OCI-LY1 (cell line): ENCODE results near the gene SLC22A3.

ENCODE experiments used
- H2AFZ ChIP-seq: fragments of 200-600 bp; sonication (generic), shearing (Covaris generic); 2 replicates; pipeline ENCODE4 v1.6.0; 2014; ENCODE audit warnings: antibody characterized with exemption, mild to moderate bottlenecking, low read length
- H3F3A ChIP-seq: fragments of 200-600 bp; sonication (generic), shearing (Covaris generic); 2 replicates; pipeline ENCODE4 v1.6.0; 2014; ENCODE audit warnings: mild to moderate bottlenecking, antibody characterized with exemption, low read length, moderate library complexity; ENCODE audit not compliant: insufficient read depth
- H3K27ac ChIP-seq: fragments of 200-600 bp; sonication (generic); 2 replicates; pipeline ENCODE4 v1.5.1; 2014; ENCODE audit warnings: low read length, mixed run types, mild to moderate bottlenecking, low read depth; ENCODE audit not compliant: poor library complexity, severe bottlenecking
- H3K27me3 ChIP-seq: fragments of 200-600 bp; sonication (generic); 2 replicates; pipeline ENCODE4 v1.6.0; 2014; ENCODE audit warnings: antibody characterized with exemption, mild to moderate bottlenecking, low read length, moderate library complexity; ENCODE audit not compliant: insufficient read depth
- H3K36me3 ChIP-seq: fragments of 200-600 bp; sonication (generic); 2 replicates; pipeline ENCODE4 v1.6.1; 2014; ENCODE audit warnings: mild to moderate bottlenecking, antibody characterized with exemption, low read length, moderate library complexity, mixed read lengths; ENCODE audit not compliant: insufficient read depth
- H3K4me1 ChIP-seq: fragments of 200-600 bp; sonication (generic); 2 replicates; pipeline ENCODE4 v1.5.1; 2014; ENCODE audit warnings: mild to moderate bottlenecking, low read length, moderate library complexity; ENCODE audit not compliant: insufficient read depth, severe bottlenecking
- H3K4me2 ChIP-seq: fragments of 200-600 bp; sonication (generic), shearing (Covaris generic); 2 replicates; pipeline ENCODE4 v1.6.1; 2014; ENCODE audit warnings: low read length
- H3K4me3 ChIP-seq: fragments of 200-600 bp; sonication (generic); 2 replicates; pipeline ENCODE4 v1.5.1; 2014; ENCODE audit warnings: low read length, low read depth, mild to moderate bottlenecking, mixed read lengths; ENCODE audit not compliant: poor library complexity, severe bottlenecking
- H3K79me2 ChIP-seq: fragments of 200-600 bp; shearing (Covaris generic); 2 replicates; pipeline ENCODE4 v1.6.1; 2016; ENCODE audit warnings: mixed run types, low read length, mixed read lengths; ENCODE audit not compliant: insufficient read depth
- H3K9ac ChIP-seq: fragments of 200-600 bp; sonication (generic), shearing (Covaris generic); 2 replicates; pipeline ENCODE4 v1.6.1; 2014; ENCODE audit warnings: mild to moderate bottlenecking, low read length, mixed read lengths
- H3K9me2 ChIP-seq: fragments of 200-600 bp; sonication (generic), shearing (Covaris generic); 2 replicates; pipeline ENCODE4 v1.6.1; 2014; ENCODE audit warnings: low read depth, mild to moderate bottlenecking, low read length, mixed read lengths
- H3K9me3 ChIP-seq: fragments of 200-600 bp; shearing (Covaris generic); 2 replicates; pipeline ENCODE4 v1.6.1; 2014; ENCODE audit warnings: low read length, mixed read lengths
- H4K20me1 ChIP-seq: fragments of 200-600 bp; sonication (generic), shearing (Covaris generic); 2 replicates; pipeline ENCODE4 v1.6.0; 2016; ENCODE audit warnings: mild to moderate bottlenecking, low read length; ENCODE audit not compliant: insufficient read depth
- EZH2 ChIP-seq: fragments of 200-600 bp; sonication (generic), shearing (Covaris generic); IDR thresholded peaks from 2 replicates; pipeline ENCODE4 v1.8.0; 2017; ENCODE audit warnings: borderline replicate concordance, mixed run types, mild to moderate bottlenecking, antibody characterized with exemption, low read length, moderate library complexity, mixed read lengths
- TF ChIP-seq, protein P1 (sequence below): fragments of 200-600 bp; sonication (generic), shearing (Covaris generic); IDR thresholded peaks from 2 replicates; pipeline ENCODE4 v1.5.1; 2017; ENCODE audit warnings: mild to moderate bottlenecking, antibody characterized with exemption, low read length, moderate library complexity, mixed read lengths

The SLC22A3 gene

DNA sequence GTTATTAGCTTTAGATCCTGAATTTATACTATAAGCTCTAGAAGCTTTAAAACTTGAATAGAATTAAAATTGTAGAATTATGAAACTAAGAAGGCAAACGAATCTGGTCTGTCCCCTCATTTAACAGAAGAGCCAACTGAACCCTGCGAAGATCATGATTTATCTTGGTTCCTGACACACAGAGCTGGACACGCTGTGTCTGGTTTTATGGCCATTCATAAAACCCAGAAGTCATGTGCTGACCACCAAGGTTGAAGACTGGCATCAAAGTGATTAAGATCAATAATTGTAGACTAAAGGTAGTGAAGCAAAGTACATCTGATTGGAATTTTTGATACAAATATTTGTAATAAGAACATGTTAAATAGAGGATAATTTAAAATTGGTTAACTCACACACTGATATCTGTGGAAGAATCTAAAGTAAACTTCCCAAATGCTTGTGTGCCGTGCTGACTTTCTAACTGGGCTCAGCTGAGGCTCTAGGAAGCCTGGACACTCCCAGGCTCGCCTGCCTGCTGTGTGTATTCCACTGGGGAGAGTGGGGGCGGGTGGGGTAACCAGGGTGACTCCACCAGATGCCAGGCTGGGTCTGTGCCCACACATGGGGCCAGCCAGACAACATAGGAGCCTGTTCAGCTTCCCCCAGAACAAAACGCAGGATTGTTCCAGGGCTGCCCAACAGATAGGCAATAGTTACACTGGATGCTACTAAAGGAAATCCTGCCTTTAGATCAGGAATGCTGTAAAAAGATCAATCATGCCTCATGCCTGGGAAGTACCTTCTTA is 42.1 kb upstream of the SLC22A3 start:
- no peaks in the 10 kb centered on the region for H3K36me3 ChIP-seq
- H4K20me1 ChIP-seq, result no peaks in the 10 kb centered on the region
- H3K9ac ChIP-seq, result no peak overlapping the region

DNA sequence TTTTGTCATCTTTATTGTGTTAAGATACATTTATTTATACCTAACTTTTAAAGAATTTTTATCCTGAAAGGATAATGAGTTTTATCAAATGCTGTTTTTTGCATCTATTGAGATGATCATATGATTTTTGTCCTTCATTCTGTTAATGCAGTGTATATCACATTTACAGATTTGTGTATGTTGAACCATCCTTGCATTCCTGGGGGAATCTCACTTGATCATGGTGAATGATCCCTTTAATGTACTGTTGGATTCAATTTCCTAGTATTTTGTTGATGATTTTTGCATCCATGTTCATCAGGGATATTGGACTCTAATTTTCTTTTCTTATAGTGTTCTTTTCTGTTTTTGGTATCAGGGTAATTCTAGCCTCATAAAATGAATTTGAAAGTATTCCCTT is 38.5 kb upstream of the SLC22A3 start:
- 0 out of 2 replicates have a peak, but pooled peaks cover 10% of the 10 kb centered on the region for H3K9me3 ChIP-seq
- no peaks in the 10 kb centered on the region for H3K27me3 ChIP-seq
- TF ChIP-seq, protein P1, sequence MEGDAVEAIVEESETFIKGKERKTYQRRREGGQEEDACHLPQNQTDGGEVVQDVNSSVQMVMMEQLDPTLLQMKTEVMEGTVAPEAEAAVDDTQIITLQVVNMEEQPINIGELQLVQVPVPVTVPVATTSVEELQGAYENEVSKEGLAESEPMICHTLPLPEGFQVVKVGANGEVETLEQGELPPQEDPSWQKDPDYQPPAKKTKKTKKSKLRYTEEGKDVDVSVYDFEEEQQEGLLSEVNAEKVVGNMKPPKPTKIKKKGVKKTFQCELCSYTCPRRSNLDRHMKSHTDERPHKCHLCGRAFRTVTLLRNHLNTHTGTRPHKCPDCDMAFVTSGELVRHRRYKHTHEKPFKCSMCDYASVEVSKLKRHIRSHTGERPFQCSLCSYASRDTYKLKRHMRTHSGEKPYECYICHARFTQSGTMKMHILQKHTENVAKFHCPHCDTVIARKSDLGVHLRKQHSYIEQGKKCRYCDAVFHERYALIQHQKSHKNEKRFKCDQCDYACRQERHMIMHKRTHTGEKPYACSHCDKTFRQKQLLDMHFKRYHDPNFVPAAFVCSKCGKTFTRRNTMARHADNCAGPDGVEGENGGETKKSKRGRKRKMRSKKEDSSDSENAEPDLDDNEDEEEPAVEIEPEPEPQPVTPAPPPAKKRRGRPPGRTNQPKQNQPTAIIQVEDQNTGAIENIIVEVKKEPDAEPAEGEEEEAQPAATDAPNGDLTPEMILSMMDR, result no peak
- TF ChIP-seq EZH2, result no peak
- no peak overlapping the region for H3K27ac ChIP-seq
- H3K9ac ChIP-seq, result no peak overlapping the region
- no peaks in the 10 kb centered on the region for H3F3A ChIP-seq
- H3K4me1 ChIP-seq, result no peaks in the 10 kb centered on the region
- no peak overlapping the region for H3K4me3 ChIP-seq
- H3K4me2 ChIP-seq, result no peak overlapping the region
- no peaks in the 10 kb centered on the region for H4K20me1 ChIP-seq
- no peaks in the 10 kb centered on the region for H3K9me2 ChIP-seq
- no peaks in the 10 kb centered on the region for H3K79me2 ChIP-seq
- H3K36me3 ChIP-seq, result no peaks in the 10 kb centered on the region
- no peak overlapping the region for H2AFZ ChIP-seq

More for the DNA sequence above, 42.1 kb upstream of the SLC22A3 start:
- H3K4me3 ChIP-seq, result no peak overlapping the region
- H3F3A ChIP-seq, result no peaks in the 10 kb centered on the region
- no peaks in the 10 kb centered on the region for H3K27me3 ChIP-seq
- H3K9me3 ChIP-seq, result 0 out of 2 replicates have a peak, but pooled peaks cover 5% of the 10 kb centered on the region
- no peak overlapping the region for H3K4me2 ChIP-seq
- no peak for TF ChIP-seq EZH2
- TF ChIP-seq, protein P1, result no peak
- H2AFZ ChIP-seq, result no peak overlapping the region
- no peaks in the 10 kb centered on the region for H3K79me2 ChIP-seq
- no peak overlapping the region for H3K27ac ChIP-seq
- no peaks in the 10 kb centered on the region for H3K4me1 ChIP-seq
- no peaks in the 10 kb centered on the region for H3K9me2 ChIP-seq

DNA sequence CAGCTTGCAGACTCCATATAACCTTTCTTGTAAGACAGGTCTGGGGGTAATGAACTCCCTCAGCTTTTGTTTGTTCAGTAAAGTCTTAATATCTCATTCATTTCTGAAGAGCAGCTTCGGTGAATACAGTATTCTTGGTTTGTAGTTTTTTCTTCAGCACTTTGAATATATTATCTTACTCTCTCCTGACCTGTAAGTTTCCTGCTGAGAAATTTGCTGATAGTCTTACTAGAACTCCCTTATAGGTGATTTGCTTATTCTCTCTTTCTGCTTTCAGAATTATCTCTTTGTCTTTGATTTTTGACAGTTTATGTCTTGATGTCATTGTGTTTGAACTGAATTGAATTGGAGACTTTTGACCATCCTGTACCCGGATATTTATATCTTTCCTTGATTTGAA is 35.3 kb upstream of the SLC22A3 start:
- Histone ChIP-seq H3K9me3 (0 out of 2 replicates have a peak, but pooled peaks cover 10% of the 10 kb centered on the region), H3K79me2 (no peaks in the 10 kb centered on the region), H3K4me1 (no peaks in the 10 kb centered on the region), H3K9ac (no peak overlapping the region), H3K36me3 (no peaks in the 10 kb centered on the region), H3K27ac (no peak overlapping the region), H3K9me2 (no peaks in the 10 kb centered on the region), H2AFZ (no peak overlapping the region), H3K4me2 (no peak overlapping the region), H4K20me1 (no peaks in the 10 kb centered on the region), H3K4me3 (no peak overlapping the region), H3F3A (no peaks in the 10 kb centered on the region), H3K27me3 (no peaks in the 10 kb centered on the region)
- no peak for TF ChIP-seq EZH2
- TF ChIP-seq, protein P1, result no peak
